Measurements from ENCODE around the gene COX4I1. TPM values are rescaled to one million over a fixed set of nuclear protein-coding genes. Genes with fewer than 3 reads are reported as not detected.

Gene COX4I1
- total and polyA plus RNA-seq, 2 of the 8 experiments (the other 6 are each of a cell fraction or from before 2014, with no cell fraction given), result 507 to 707 TPM

DNA sequence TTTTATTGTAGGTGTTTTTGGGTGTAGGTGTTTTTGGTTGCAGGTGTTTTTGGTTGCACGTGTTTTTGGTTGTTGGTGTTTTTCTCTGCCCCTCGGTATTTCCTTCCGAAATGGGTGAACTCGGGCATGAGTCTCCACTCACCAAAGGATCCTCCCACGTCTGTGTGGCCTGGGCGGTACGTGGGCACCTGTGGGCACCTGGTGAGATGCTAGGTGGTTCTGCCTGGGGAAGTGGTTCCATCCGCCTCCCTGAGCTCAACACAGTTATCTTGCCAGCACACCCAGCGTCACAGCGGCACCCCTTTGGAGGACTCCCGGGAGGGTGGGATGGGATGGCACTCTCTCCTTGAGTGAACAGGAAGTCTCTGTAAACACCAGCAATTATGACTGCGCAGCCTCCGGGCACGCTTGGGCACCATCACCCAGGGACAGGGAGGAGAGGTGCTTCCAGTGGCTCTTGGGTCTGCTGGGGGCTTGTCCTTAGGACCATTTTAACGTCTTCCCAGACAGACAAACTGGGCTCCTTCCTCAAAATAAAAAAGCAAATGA is 29.8 kb downstream of the COX4I1 start:
- H3K14ac ChIP-seq (ENCODE audit: insufficient read length), result no peak overlapping the region
- H3K79me2 ChIP-seq (ENCODE audit: control insufficient read depth in 1 of 2, insufficient read depth in 2 of 2, low read length in 2 of 2), result no peaks in the 10 kb centered on the region
- H3K23ac ChIP-seq (ENCODE audit: insufficient read length), result no peak overlapping the region
- H3K4me1 ChIP-seq (replicated peaks in 1 of 4; ENCODE audit: control insufficient read depth in 3 of 4, insufficient read depth in 4 of 4, low read length in 3 of 4), result no peaks in the 10 kb centered on the region; a peak in 1 of 7 replicates
- CTCF ChIA-PET (ENCODE audit: partially characterized antibody), result interaction anchor here (0.7 to 6.9 kb wide), 3 partner anchors 8 to 187 kb away, joined by 3 to 51 read pairs (median 3); no protein-coding TSS in a partner anchor
- no peak overlapping the region for H3K9ac ChIP-seq (replicated peaks in 1 of 4; ENCODE audit: extremely low read depth in 1 of 4, low read depth in 3 of 4, low read length in 3 of 4)
- H3K56ac ChIP-seq (replicated peaks; ENCODE audit: insufficient read length, low read depth, low read length), result no peak overlapping the region
- no peak overlapping the region for H2BK12ac ChIP-seq (ENCODE audit: low read depth, low read length)
- H2AFZ ChIP-seq (ENCODE audit: low read length), result no peak overlapping the region
- peaks cover 3% of the 10 kb centered on the region; the same call in 1 of the 2 replicates for H3K23me2 ChIP-seq (ENCODE audit: low read depth, low read length)
- FAIRE-seq (no peak), DNase-seq (ENCODE audit: low read depth in 1 of 2, low spot score in 2 of 2) (no peak)
- H4K91ac ChIP-seq (replicated peaks; ENCODE audit: insufficient read length, low read length), result no peak overlapping the region
- peaks cover 0 to 10% of the 10 kb centered on the region in 2 experiments; a peak in 2 of 4 replicates for H3K9me3 ChIP-seq (ENCODE audit: insufficient read depth in 2 of 2, low read depth in 1 of 2, low read length in 1 of 2)
- no peak overlapping the region for H3K27ac ChIP-seq (ENCODE audit: low read depth, low read length)
- no peaks in the 10 kb centered on the region for H3K36me3 ChIP-seq (ENCODE audit: control insufficient read depth in 2 of 4, insufficient read depth in 4 of 4, low read length in 3 of 4)
- H3K18ac ChIP-seq (ENCODE audit: extremely low read depth, low read length), result no peak overlapping the region
- H4K5ac ChIP-seq (ENCODE audit: insufficient read length, low read depth, low read length), result no peak overlapping the region
- no peak overlapping the region for H3K4ac ChIP-seq (replicated peaks; ENCODE audit: insufficient read length, low read depth, low read length)
- 91% methylated on average over 13 of the region's 15 CpGs; no CpG with 5 or more reads in 1 of the 2 experiments for WGBS, 2 experiments (ENCODE audit: extremely low coverage in 1 of 2, insufficient coverage in 1 of 2, insufficient read length in 1 of 2, insufficient replicate concordance in 2 of 2, low coverage in 1 of 2, low lambda C conversion rate in 2 of 2, missing lambda C conversion rate in 1 of 2)
- H2BK120ac ChIP-seq (replicated peaks; ENCODE audit: low read depth, low read length), result no peak overlapping the region
- H2BK5ac ChIP-seq (ENCODE audit: low read depth, low read length), result no peak overlapping the region
- no peak overlapping the region for H2AK5ac ChIP-seq (ENCODE audit: low read depth, low read length)
- no peak overlapping the region for H2BK20ac ChIP-seq (ENCODE audit: low read length)
- H3K27me3 ChIP-seq (replicated peaks in 1 of 4; ENCODE audit: control insufficient read depth in 3 of 4, extremely low read depth in 1 of 4, insufficient read depth in 3 of 4, low read length in 3 of 4), result peaks cover 0 to 3% (median 0%) of the 10 kb centered on the region in 4 experiments; a peak in 1 of 7 replicates
- no peak overlapping the region for H4K8ac ChIP-seq (ENCODE audit: extremely low read depth, insufficient read depth, low read length)
- POLR2A ChIA-PET (ENCODE audit: partially characterized antibody), result no interaction called here
- no peak overlapping the region for H3K4me2 ChIP-seq (ENCODE audit: insufficient read depth in 1 of 2, low read depth in 2 of 2, low read length in 2 of 2)
- H2BK15ac ChIP-seq (ENCODE audit: low read length), result no peak overlapping the region
- H3K4me3 ChIP-seq (ENCODE audit: extremely low read depth in 1 of 4, insufficient read depth in 2 of 4, low read depth in 3 of 4, low read length in 4 of 4), result no peak overlapping the region
- H3K79me1 ChIP-seq (ENCODE audit: low read depth, low read length), result no peaks in the 10 kb centered on the region
- H4K20me1 ChIP-seq (replicated peaks in 1 of 2; ENCODE audit: control insufficient read depth in 1 of 2, insufficient read depth in 2 of 2, low read length in 2 of 2), result peaks cover 0 to 2% of the 10 kb centered on the region in 2 experiments
- no peak for TF ChIP-seq TAF1 (IDR thresholded peaks at IDR 0.05; ENCODE audit: low read depth, low read length)
- TF ChIP-seq CREB1 (IDR thresholded peaks at IDR 0.05), result no peak
- no peak for TF ChIP-seq SP2 (IDR thresholded peaks at IDR 0.05; ENCODE audit: low read length)
- TF ChIP-seq SRF (IDR thresholded peaks at IDR 0.05; ENCODE audit: low read depth, low read length), result no peak
- no peak for TF ChIP-seq CBX8 (IDR thresholded peaks at IDR 0.05; ENCODE audit: borderline replicate concordance, low read depth, low read length)
- no peak for TF ChIP-seq RNF2 (IDR thresholded peaks at IDR 0.05; ENCODE audit: borderline replicate concordance, low read depth, low read length, missing control alignments, poor library complexity, severe bottlenecking)
- no peak for TF ChIP-seq JUND (IDR thresholded peaks at IDR 0.05; ENCODE audit: low read length)
- no peak for TF ChIP-seq CTBP2 (IDR thresholded peaks at IDR 0.05; ENCODE audit: borderline replicate concordance, insufficient read depth, insufficient read length, low read length)
- TF ChIP-seq RFX5 (IDR thresholded peaks at IDR 0.05; ENCODE audit: borderline replicate concordance, low read depth, low read length), result no peak
- TF ChIP-seq POU5F1 (IDR thresholded peaks at IDR 0.05; ENCODE audit: low read depth, low read length), result no peak
- no peak for TF ChIP-seq RAD21 (IDR thresholded peaks at IDR 0.05 in 1 of 2, conservative IDR thresholded peaks at IDR 0.05 in 1 of 2; ENCODE audit: low read depth in 2 of 2, low read length in 2 of 2)
- no peak for TF ChIP-seq MAFK (IDR thresholded peaks at IDR 0.05; ENCODE audit: low read depth, low read length)
- no peak for TF ChIP-seq CHD1 (IDR thresholded peaks at IDR 0.05; ENCODE audit: low read depth, low read length)
